CD4-positive, CD25-positive, alpha-beta regulatory T cell (primary cell): ENCODE measurements around the gene FBH1. TPM values are rescaled to one million over a fixed set of nuclear protein-coding genes. Genes with fewer than 3 reads are reported as not detected.

ENCODE experiments used
- ATAC-seq, 2 donors: fragments of 150-1000 bp; cut with Tn5 transposase; one replicate each; pipeline ENCODE4 v1.10.0; 2021; ENCODE audit warnings: low read depth in 2 of 2, moderate number of reproducible peaks in 2 of 2, moderate library complexity in 1 of 2
- DNase-seq, 3 donors: peaks; one replicate each; pipeline versions ENCODE4 v3.0.0 to v3.0.0-alpha.2; 2012 to 2022; ENCODE audit warnings: mixed read lengths in 1 of 3
- H3K27ac ChIP-seq: one replicate; pipeline ENCODE4 v1.7.0; 2013; ENCODE audit warnings: mild to moderate bottlenecking, low read length; ENCODE audit not compliant: insufficient read depth, poor library complexity, severe bottlenecking
- H3K27me3 ChIP-seq: one replicate; pipeline ENCODE4 v1.7.0; 2013; ENCODE audit warnings: low read length; ENCODE audit not compliant: control insufficient read depth, insufficient read depth
- H3K36me3 ChIP-seq: one replicate; pipeline ENCODE4 v1.7.0; 2013; ENCODE audit warnings: mild to moderate bottlenecking, low read length, moderate library complexity; ENCODE audit not compliant: control insufficient read depth, insufficient read depth
- H3K4me1 ChIP-seq: 2 replicates; pipeline ENCODE4 v1.7.0; 2013; ENCODE audit warnings: mild to moderate bottlenecking, low read length; ENCODE audit not compliant: insufficient read depth, control insufficient read depth, poor library complexity, severe bottlenecking
- H3K4me3 ChIP-seq: one replicate; pipeline ENCODE4 v1.7.0; 2013; ENCODE audit warnings: low read depth, mild to moderate bottlenecking, low read length, moderate library complexity
- H3K9me3 ChIP-seq, 2 experiments: 1 replicate in 1 of 2; 2 replicates in 1 of 2; pipeline ENCODE4 v1.7.0; 2013; ENCODE audit warnings: low read length in 2 of 2, mild to moderate bottlenecking in 1 of 2, moderate library complexity in 1 of 2; ENCODE audit not compliant: control insufficient read depth in 2 of 2
- H3K27ac Mint-ChIP-seq, 3 donors: one replicate each; pipeline ENCODE4 v1.8.0; 2020 to 2022; ENCODE audit warnings: mild to moderate bottlenecking in 3 of 3, mixed read lengths in 3 of 3, moderate library complexity in 2 of 3
- H3K27me3 Mint-ChIP-seq: one replicate; pipeline ENCODE4 v1.8.0; 2022; ENCODE audit warnings: mild to moderate bottlenecking, mixed read lengths
- H3K36me3 Mint-ChIP-seq: one replicate; pipeline ENCODE4 v1.8.0; 2020; ENCODE audit warnings: mixed read lengths
- H3K4me1 Mint-ChIP-seq, 4 donors: one replicate each; pipeline ENCODE4 v1.8.0; 2020 to 2022; ENCODE audit warnings: mixed read lengths in 4 of 4, mild to moderate bottlenecking in 1 of 4
- H3K4me3 Mint-ChIP-seq, 4 donors: one replicate each; pipeline ENCODE4 v1.8.0; 2020 to 2022; ENCODE audit warnings: mild to moderate bottlenecking in 4 of 4, mixed read lengths in 4 of 4, moderate library complexity in 3 of 4
- H3K9me3 Mint-ChIP-seq, 7 donors: one replicate each; pipeline ENCODE4 v1.8.0; 2020 to 2022; ENCODE audit warnings: mixed read lengths in 7 of 7, mild to moderate bottlenecking in 3 of 7, moderate library complexity in 2 of 7
- polyA plus RNA-seq, 4 donors: library from polyadenylated mRNA; unstranded; fragments of 300-500 nt; fragmentation: Illumina TruSeq; gene quantifications; one replicate each; pipeline ENCODE4 v1.2.3, GENCODE V29; 2021
- total RNA-seq: library from RNA; stranded (reverse); gene quantifications from one replicate; pipeline ENCODE4 v1.2.3, GENCODE V29; 2022

The FBH1 gene
- total and polyA plus RNA-seq, 5 donors from 2014 or later, result 85.3 to 108 (median 102) TPM

- Mint-ChIP-seq H3K4me1 (peaks cover 0 to 2% (median 0%) of the 10 kb centered on the region in 4 donors), H3K4me3 (no peak overlapping the region), H3K9me3 (no peaks in the 10 kb centered on the region), H3K27me3 (no peaks in the 10 kb centered on the region), H3K27ac (peak overlapping the region in 1 of 3 donors; percentile 84), H3K36me3 (peaks cover 53% of the 10 kb centered on the region)
- H3K27me3 ChIP-seq, result no peaks in the 10 kb centered on the region
- no peaks in the 10 kb centered on the region for H3K4me1 ChIP-seq
- peaks cover 77% of the 10 kb centered on the region for H3K36me3 ChIP-seq
- H3K9me3 ChIP-seq, result no peaks in the 10 kb centered on the region
- H3K27ac ChIP-seq, result no peak overlapping the region
- ATAC-seq, result no peak
- DNase-seq, result no peak
- H3K4me3 ChIP-seq, result no peak overlapping the region
Observed at GRCh38 chr10:5930272-5930671, 40.2 kb downstream of the FBH1 start.

- peaks cover 78% of the 10 kb centered on the region for H3K36me3 ChIP-seq
- no peaks in the 10 kb centered on the region for H3K9me3 Mint-ChIP-seq
- peaks cover 0 to 2% (median 0%) of the 10 kb centered on the region in 4 donors for H3K4me1 Mint-ChIP-seq
- peaks cover 43% of the 10 kb centered on the region for H3K36me3 Mint-ChIP-seq
- DNase-seq (no peak), ATAC-seq (no peak)
- no peaks in the 10 kb centered on the region for H3K27me3 Mint-ChIP-seq
- H3K4me3 ChIP-seq, result no peak overlapping the region
- no peak overlapping the region for H3K27ac ChIP-seq
- no peaks in the 10 kb centered on the region for H3K4me1 ChIP-seq
- H3K27me3 ChIP-seq, result no peaks in the 10 kb centered on the region
- H3K27ac Mint-ChIP-seq, result peak overlapping the region in 1 of 3 donors; percentile 84
- H3K9me3 ChIP-seq, result no peaks in the 10 kb centered on the region
- H3K4me3 Mint-ChIP-seq, result no peak overlapping the region
Observed at GRCh38 chr10:5932345-5932744, 42.3 kb downstream of the FBH1 start.

- Mint-ChIP-seq H3K4me3 (no peak overlapping the region), H3K4me1 (peaks cover 0 to 2% (median 0%) of the 10 kb centered on the region in 4 donors), H3K36me3 (peaks cover 44% of the 10 kb centered on the region), H3K27ac (peak overlapping the region in 1 of 3 donors; percentile 38), H3K9me3 (no peaks in the 10 kb centered on the region), H3K27me3 (no peaks in the 10 kb centered on the region)
- Histone ChIP-seq H3K4me1 (no peaks in the 10 kb centered on the region), H3K4me3 (no peak overlapping the region), H3K27me3 (no peaks in the 10 kb centered on the region), H3K27ac (no peak overlapping the region), H3K9me3 (no peaks in the 10 kb centered on the region), H3K36me3 (peaks cover 75% of the 10 kb centered on the region)
- ATAC-seq (no peak), DNase-seq (no peak)
Observed at GRCh38 chr10:5933909-5934546, 44.0 kb downstream of the FBH1 start.

- Histone ChIP-seq H3K4me1 (no peaks in the 10 kb centered on the region), H3K36me3 (peaks cover 61% of the 10 kb centered on the region), H3K27me3 (no peaks in the 10 kb centered on the region), H3K27ac (no peak overlapping the region), H3K9me3 (no peaks in the 10 kb centered on the region), H3K4me3 (no peak overlapping the region)
- peaks cover 34% of the 10 kb centered on the region for H3K36me3 Mint-ChIP-seq
- H3K4me1 Mint-ChIP-seq, result no peaks in the 10 kb centered on the region
- no peaks in the 10 kb centered on the region for H3K9me3 Mint-ChIP-seq
- H3K4me3 Mint-ChIP-seq, result no peak overlapping the region
- no peak for ATAC-seq
- no peaks in the 10 kb centered on the region for H3K27me3 Mint-ChIP-seq
- H3K27ac Mint-ChIP-seq, result no peak overlapping the region
- DNase-seq, result no peak
Observed at GRCh38 chr10:5935628-5936027, 45.6 kb downstream of the FBH1 start.

- no peaks in the 10 kb centered on the region for H3K9me3 ChIP-seq
- no peaks in the 10 kb centered on the region for H3K4me1 ChIP-seq
- no peak overlapping the region for H3K4me3 Mint-ChIP-seq
- no peak overlapping the region for H3K27ac ChIP-seq
- H3K27me3 ChIP-seq, result no peaks in the 10 kb centered on the region
- no peak overlapping the region for H3K27ac Mint-ChIP-seq
- H3K36me3 ChIP-seq, result peaks cover 49% of the 10 kb centered on the region
- peaks cover 26% of the 10 kb centered on the region for H3K36me3 Mint-ChIP-seq
- no peaks in the 10 kb centered on the region for H3K27me3 Mint-ChIP-seq
- no peaks in the 10 kb centered on the region for H3K9me3 Mint-ChIP-seq
- no peaks in the 10 kb centered on the region for H3K4me1 Mint-ChIP-seq
- no peak overlapping the region for H3K4me3 ChIP-seq
- DNase-seq (no peak), ATAC-seq (no peak)
Observed at GRCh38 chr10:5937016-5937415, 47.0 kb downstream of the FBH1 start.

- Histone ChIP-seq H3K4me1 (no peaks in the 10 kb centered on the region), H3K9me3 (no peaks in the 10 kb centered on the region), H3K27ac (no peak overlapping the region), H3K36me3 (peaks cover 42% of the 10 kb centered on the region), H3K4me3 (no peak overlapping the region), H3K27me3 (no peaks in the 10 kb centered on the region)
- H3K36me3 Mint-ChIP-seq, result peaks cover 21% of the 10 kb centered on the region
- no peaks in the 10 kb centered on the region for H3K9me3 Mint-ChIP-seq
- ATAC-seq, result no peak
- no peak overlapping the region for H3K27ac Mint-ChIP-seq
- H3K27me3 Mint-ChIP-seq, result no peaks in the 10 kb centered on the region
- H3K4me3 Mint-ChIP-seq, result no peak overlapping the region
- no peak for DNase-seq
- H3K4me1 Mint-ChIP-seq, result no peaks in the 10 kb centered on the region
Observed at GRCh38 chr10:5938291-5938690, 48.2 kb downstream of the FBH1 start.

GRCh38 chr10:5940807-5941218 is 50.8 kb downstream of the FBH1 start:
- Mint-ChIP-seq H3K27me3 (peaks cover 7% of the 10 kb centered on the region), H3K9me3 (no peaks in the 10 kb centered on the region), H3K27ac (no peak overlapping the region), H3K4me1 (peaks cover 0 to 2% (median 0%) of the 10 kb centered on the region in 4 donors), H3K36me3 (peaks cover 17% of the 10 kb centered on the region), H3K4me3 (no peak overlapping the region)
- DNase-seq (no peak), ATAC-seq (no peak)
- Histone ChIP-seq H3K4me1 (no peaks in the 10 kb centered on the region), H3K27ac (no peak overlapping the region), H3K9me3 (no peaks in the 10 kb centered on the region), H3K36me3 (peaks cover 26% of the 10 kb centered on the region), H3K4me3 (no peak overlapping the region), H3K27me3 (no peaks in the 10 kb centered on the region)

- peaks cover 18% of the 10 kb centered on the region for H3K36me3 ChIP-seq
- ATAC-seq (no peak), DNase-seq (no peak)
- H3K27ac Mint-ChIP-seq, result no peak overlapping the region
- H3K27me3 ChIP-seq, result no peaks in the 10 kb centered on the region
- no peak overlapping the region for H3K4me3 Mint-ChIP-seq
- peaks cover 0 to 6% (median 0%) of the 10 kb centered on the region in 4 donors for H3K4me1 Mint-ChIP-seq
- H3K36me3 Mint-ChIP-seq, result peaks cover 14% of the 10 kb centered on the region
- no peaks in the 10 kb centered on the region for H3K4me1 ChIP-seq
- no peak overlapping the region for H3K4me3 ChIP-seq
- no peaks in the 10 kb centered on the region for H3K9me3 Mint-ChIP-seq
- no peaks in the 10 kb centered on the region for H3K9me3 ChIP-seq
- peaks cover 7% of the 10 kb centered on the region for H3K27me3 Mint-ChIP-seq
- H3K27ac ChIP-seq, result no peak overlapping the region
Observed at GRCh38 chr10:5941579-5941978, 51.5 kb downstream of the FBH1 start.
